ENCODE results near the gene DNAH14.

DNA sequence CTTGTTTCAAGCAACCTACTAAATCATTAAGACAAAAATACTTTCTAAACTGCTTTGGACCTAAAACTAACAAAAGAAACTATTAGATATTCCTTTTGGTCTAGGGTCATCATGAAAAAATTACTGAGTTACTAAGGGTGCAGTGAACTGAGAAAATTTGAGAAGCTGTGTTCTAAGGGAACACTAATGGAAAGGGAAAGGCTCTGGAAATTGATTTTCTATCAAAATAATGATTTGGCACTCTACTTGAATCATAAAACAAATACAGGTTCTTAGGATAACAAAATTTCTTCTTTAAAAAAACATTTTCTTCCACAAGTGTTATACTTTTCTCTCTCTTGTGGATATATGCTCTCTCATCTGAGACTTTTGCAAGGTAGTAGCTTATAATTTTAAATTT lies 213.5 kb downstream of the DNAH14 start:
- TF ChIP-seq, protein P1, sequence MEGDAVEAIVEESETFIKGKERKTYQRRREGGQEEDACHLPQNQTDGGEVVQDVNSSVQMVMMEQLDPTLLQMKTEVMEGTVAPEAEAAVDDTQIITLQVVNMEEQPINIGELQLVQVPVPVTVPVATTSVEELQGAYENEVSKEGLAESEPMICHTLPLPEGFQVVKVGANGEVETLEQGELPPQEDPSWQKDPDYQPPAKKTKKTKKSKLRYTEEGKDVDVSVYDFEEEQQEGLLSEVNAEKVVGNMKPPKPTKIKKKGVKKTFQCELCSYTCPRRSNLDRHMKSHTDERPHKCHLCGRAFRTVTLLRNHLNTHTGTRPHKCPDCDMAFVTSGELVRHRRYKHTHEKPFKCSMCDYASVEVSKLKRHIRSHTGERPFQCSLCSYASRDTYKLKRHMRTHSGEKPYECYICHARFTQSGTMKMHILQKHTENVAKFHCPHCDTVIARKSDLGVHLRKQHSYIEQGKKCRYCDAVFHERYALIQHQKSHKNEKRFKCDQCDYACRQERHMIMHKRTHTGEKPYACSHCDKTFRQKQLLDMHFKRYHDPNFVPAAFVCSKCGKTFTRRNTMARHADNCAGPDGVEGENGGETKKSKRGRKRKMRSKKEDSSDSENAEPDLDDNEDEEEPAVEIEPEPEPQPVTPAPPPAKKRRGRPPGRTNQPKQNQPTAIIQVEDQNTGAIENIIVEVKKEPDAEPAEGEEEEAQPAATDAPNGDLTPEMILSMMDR (IDR thresholded peaks at IDR 0.05 in 4 of 5, conservative IDR thresholded peaks at IDR 0.05 in 1 of 5), result no peak
- no peak for TF ChIP-seq POLR2A (IDR thresholded peaks at IDR 0.05)
